CD8-positive, alpha-beta memory T cell (primary cell): ENCODE results near the gene MAGI2. TPM values are rescaled to one million over a fixed set of nuclear protein-coding genes. Genes with fewer than 3 reads are reported as not detected.

Source experiments
- CTCF ChIA-PET: fragments of 350-600 bp; sonication (Branson Sonifier 250); formaldehyde crosslinking; loops from one replicate; lab custom pipeline; 2021; ENCODE audit warnings: antibody characterized with exemption; lab: Charles Lee
- POLR2A ChIA-PET: fragments of 350-600 bp; sonication (Branson Sonifier 250); formaldehyde crosslinking; loops from one replicate; lab custom pipeline; 2021; ENCODE audit warnings: antibody characterized with exemption; lab: Charles Lee
- DNase-seq, 5 donors: peaks; one replicate each; pipeline versions ENCODE4 v3.0.0 to v3.0.0-alpha.2; 2020 to 2022; ENCODE audit warnings: mixed read lengths in 1 of 5
- H3K27ac ChIP-seq: one replicate; pipeline ENCODE4 v1.7.0; 2013; ENCODE audit warnings: low read depth, mild to moderate bottlenecking, low read length, moderate library complexity
- H3K27me3 ChIP-seq: 2 replicates; pipeline ENCODE4 v1.7.0; 2013; ENCODE audit warnings: low read length, mild to moderate bottlenecking; ENCODE audit not compliant: insufficient read depth, poor library complexity, severe bottlenecking
- H3K36me3 ChIP-seq: 2 replicates; pipeline ENCODE4 v1.7.0; 2013; ENCODE audit warnings: mild to moderate bottlenecking, low read length, moderate library complexity; ENCODE audit not compliant: insufficient read depth
- H3K4me1 ChIP-seq: 2 replicates; pipeline ENCODE4 v1.7.0; 2013; ENCODE audit warnings: mild to moderate bottlenecking, low read length, moderate library complexity; ENCODE audit not compliant: insufficient read depth
- H3K4me3 ChIP-seq: 2 replicates; pipeline ENCODE4 v1.7.0; 2013; ENCODE audit warnings: mild to moderate bottlenecking, low read length
- H3K9me3 ChIP-seq: 2 replicates; pipeline ENCODE4 v1.7.0; 2013; ENCODE audit warnings: mild to moderate bottlenecking, low read length
- H3K27ac Mint-ChIP-seq, 8 donors: one replicate each; pipeline ENCODE4 v1.8.0; 2020 to 2021; ENCODE audit warnings: mixed read lengths in 8 of 8, mild to moderate bottlenecking in 6 of 8, inconsistent platforms in 3 of 8, moderate library complexity in 3 of 8
- H3K27me3 Mint-ChIP-seq, 2 donors: one replicate each; pipeline ENCODE4 v1.8.0; 2020 to 2021; ENCODE audit warnings: mixed read lengths in 2 of 2, mild to moderate bottlenecking in 1 of 2, moderate library complexity in 1 of 2
- H3K36me3 Mint-ChIP-seq, 3 donors: one replicate each; pipeline ENCODE4 v1.8.0; 2020 to 2021; ENCODE audit warnings: mixed read lengths in 3 of 3, inconsistent platforms in 1 of 3, mild to moderate bottlenecking in 1 of 3
- H3K4me1 Mint-ChIP-seq, 3 donors: one replicate each; pipeline ENCODE4 v1.8.0; 2020 to 2021; ENCODE audit warnings: mixed read lengths in 3 of 3, inconsistent platforms in 1 of 3, mild to moderate bottlenecking in 1 of 3
- H3K4me3 Mint-ChIP-seq, 7 donors: one replicate each; pipeline ENCODE4 v1.8.0; 2020 to 2021; ENCODE audit warnings: mixed read lengths in 7 of 7, mild to moderate bottlenecking in 6 of 7, moderate library complexity in 4 of 7, inconsistent platforms in 2 of 7
- H3K9me3 Mint-ChIP-seq, 5 donors: one replicate each; pipeline ENCODE4 v1.8.0; 2020 to 2022; ENCODE audit warnings: mixed read lengths in 5 of 5, mild to moderate bottlenecking in 3 of 5, moderate library complexity in 2 of 5, inconsistent platforms in 1 of 5
- polyA plus RNA-seq: library from polyadenylated mRNA; unstranded; fragments of 300-500 nt; fragmentation: Illumina TruSeq; gene quantifications from one replicate; pipeline ENCODE4 v1.2.3, GENCODE V29; 2021
- total RNA-seq, 2 experiments: library from RNA; stranded (reverse); gene quantifications; one replicate each; pipeline ENCODE4 v1.2.3, GENCODE V29; 2021

Gene MAGI2
- total and polyA plus RNA-seq, 3 experiments from 2014 or later = 0.26 to 0.33 TPM; not detected in 1

DNA sequence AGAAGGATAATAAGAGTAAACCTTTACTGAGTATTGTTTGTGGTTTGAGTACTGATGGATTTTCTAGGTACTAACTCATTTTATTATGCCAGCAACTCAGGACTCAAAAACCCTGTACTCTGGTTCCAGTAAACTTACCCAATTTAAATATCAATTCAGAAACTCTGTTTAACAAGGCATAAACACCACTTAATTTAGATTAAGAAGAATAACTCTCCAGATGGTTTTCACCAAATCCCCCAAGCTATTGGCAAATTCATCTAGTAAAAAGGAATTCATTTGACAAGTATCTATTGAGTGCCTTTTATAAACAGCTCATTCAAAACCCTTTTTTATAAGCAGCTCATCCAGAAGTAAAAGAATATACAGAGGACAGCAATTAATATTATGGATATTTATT lies 1082.5 kb downstream of the MAGI2 start:
- CTCF ChIA-PET = no interaction called here
- H3K36me3 Mint-ChIP-seq = no peaks in the 10 kb centered on the region
- H3K9me3 Mint-ChIP-seq = peaks cover 0 to 1% (median 0%) of the 10 kb centered on the region in 5 donors
- Histone ChIP-seq H3K27me3 (no peaks in the 10 kb centered on the region), H3K27ac (no peak overlapping the region), H3K4me3 (no peak overlapping the region), H3K36me3 (no peaks in the 10 kb centered on the region), H3K9me3 (no peaks in the 10 kb centered on the region), H3K4me1 (no peaks in the 10 kb centered on the region)
- H3K4me3 Mint-ChIP-seq = no peak overlapping the region
- POLR2A ChIA-PET = no interaction called here
- H3K27ac Mint-ChIP-seq = no peak overlapping the region
- no peak for DNase-seq
- H3K4me1 Mint-ChIP-seq = no peaks in the 10 kb centered on the region
- no peaks in the 10 kb centered on the region for H3K27me3 Mint-ChIP-seq

DNA sequence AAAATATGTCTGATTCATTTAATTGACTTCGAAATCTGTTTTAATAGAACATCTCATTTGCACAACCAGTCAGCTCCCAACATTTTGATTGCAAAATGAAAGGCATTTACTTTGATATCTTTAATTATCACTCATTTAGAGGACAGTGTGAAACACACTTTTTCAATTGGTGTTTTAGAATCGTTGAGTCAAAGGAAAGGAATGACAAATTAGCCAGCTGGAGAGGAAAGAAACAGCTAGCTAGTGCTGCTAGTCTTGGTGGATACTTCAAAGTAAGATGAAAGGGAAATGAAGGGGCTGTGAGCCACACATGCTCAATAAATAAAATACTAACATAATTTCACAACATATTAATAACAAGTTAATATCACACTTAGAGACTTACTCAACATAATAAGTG lies 1084.7 kb downstream of the MAGI2 start:
- Mint-ChIP-seq H3K36me3 (no peaks in the 10 kb centered on the region), H3K27me3 (no peaks in the 10 kb centered on the region), H3K4me1 (no peaks in the 10 kb centered on the region), H3K9me3 (peaks cover 0 to 1% (median 0%) of the 10 kb centered on the region in 5 donors), H3K27ac (no peak overlapping the region), H3K4me3 (no peak overlapping the region)
- DNase-seq = no peak
- ChIA-PET POLR2A (no interaction called here), CTCF (no interaction called here)
- Histone ChIP-seq H3K9me3 (no peaks in the 10 kb centered on the region), H3K27me3 (no peaks in the 10 kb centered on the region), H3K27ac (no peak overlapping the region), H3K4me1 (no peaks in the 10 kb centered on the region), H3K36me3 (no peaks in the 10 kb centered on the region), H3K4me3 (no peak overlapping the region)

DNA sequence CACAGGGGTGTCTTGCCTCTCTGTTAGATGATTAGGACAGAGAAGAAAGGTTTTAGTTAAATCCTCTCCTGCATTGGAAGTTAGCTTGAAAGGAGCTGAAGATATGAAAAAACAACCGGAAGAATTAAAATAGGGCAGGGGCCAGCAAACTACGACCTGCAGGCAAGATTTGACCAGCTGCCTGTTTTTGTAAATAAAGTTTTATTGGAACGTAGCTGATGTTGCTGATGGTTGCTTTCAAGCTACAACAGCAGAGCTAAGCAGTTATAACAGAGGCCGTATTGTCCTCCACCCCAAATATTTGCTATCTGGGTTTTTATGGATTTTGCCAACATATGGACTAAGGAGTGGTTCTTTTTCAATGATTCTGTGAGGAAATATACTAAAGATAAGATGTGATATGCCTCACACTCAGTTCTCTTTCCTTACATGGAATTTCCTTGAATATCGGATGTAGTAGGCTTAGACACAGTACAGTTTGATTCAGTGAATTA lies 1086.1 kb downstream of the MAGI2 start:
- H3K4me1 Mint-ChIP-seq = no peaks in the 10 kb centered on the region
- Histone ChIP-seq H3K4me3 (no peak overlapping the region), H3K4me1 (no peaks in the 10 kb centered on the region), H3K9me3 (no peaks in the 10 kb centered on the region), H3K27me3 (no peaks in the 10 kb centered on the region), H3K27ac (no peak overlapping the region), H3K36me3 (no peaks in the 10 kb centered on the region)
- H3K4me3 Mint-ChIP-seq = no peak overlapping the region
- H3K36me3 Mint-ChIP-seq = no peaks in the 10 kb centered on the region
- no peak overlapping the region for H3K27ac Mint-ChIP-seq
- DNase-seq = no peak
- H3K9me3 Mint-ChIP-seq = peaks cover 0 to 1% (median 0%) of the 10 kb centered on the region in 5 donors
- no peaks in the 10 kb centered on the region for H3K27me3 Mint-ChIP-seq
- POLR2A ChIA-PET = no interaction called here
- CTCF ChIA-PET = interaction anchor here (1.3 kb wide), 1 partner anchor 13 kb away, joined by 3 read pairs; no protein-coding TSS in a partner anchor

DNA sequence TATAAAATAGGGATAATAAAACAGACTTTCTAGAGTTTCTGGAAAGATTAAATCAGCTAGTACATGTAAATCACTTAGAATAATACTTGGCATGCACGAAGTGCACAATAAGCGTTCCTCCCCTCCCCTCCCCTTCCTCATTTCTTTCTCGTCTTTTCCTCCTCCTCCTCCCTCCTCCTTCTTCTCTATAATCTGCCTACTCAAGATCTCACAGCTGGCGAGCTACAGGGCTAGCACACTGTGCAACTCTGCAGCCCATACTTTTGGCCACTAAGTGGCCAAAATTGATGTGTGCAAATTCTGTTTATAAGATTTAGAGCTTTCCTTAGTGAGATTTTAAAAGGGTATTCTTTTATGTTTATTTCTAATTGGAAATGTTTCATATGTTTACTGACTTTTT lies 1089.6 kb downstream of the MAGI2 start:
- no peaks in the 10 kb centered on the region for H3K9me3 ChIP-seq
- no peaks in the 10 kb centered on the region for H3K4me1 ChIP-seq
- no peak for DNase-seq
- no peak overlapping the region for H3K4me3 ChIP-seq
- Mint-ChIP-seq H3K4me1 (no peaks in the 10 kb centered on the region), H3K36me3 (no peaks in the 10 kb centered on the region), H3K27ac (no peak overlapping the region), H3K27me3 (no peaks in the 10 kb centered on the region), H3K9me3 (peaks cover 0 to 5% (median 2%) of the 10 kb centered on the region in 5 donors), H3K4me3 (no peak overlapping the region)
- ChIA-PET POLR2A (no interaction called here), CTCF (interaction anchor here (0.9 kb wide), 1 partner anchor 9 kb away, joined by 3 read pairs; no protein-coding TSS in a partner anchor)
- no peak overlapping the region for H3K27ac ChIP-seq
- no peaks in the 10 kb centered on the region for H3K36me3 ChIP-seq
- H3K27me3 ChIP-seq = no peaks in the 10 kb centered on the region

DNA sequence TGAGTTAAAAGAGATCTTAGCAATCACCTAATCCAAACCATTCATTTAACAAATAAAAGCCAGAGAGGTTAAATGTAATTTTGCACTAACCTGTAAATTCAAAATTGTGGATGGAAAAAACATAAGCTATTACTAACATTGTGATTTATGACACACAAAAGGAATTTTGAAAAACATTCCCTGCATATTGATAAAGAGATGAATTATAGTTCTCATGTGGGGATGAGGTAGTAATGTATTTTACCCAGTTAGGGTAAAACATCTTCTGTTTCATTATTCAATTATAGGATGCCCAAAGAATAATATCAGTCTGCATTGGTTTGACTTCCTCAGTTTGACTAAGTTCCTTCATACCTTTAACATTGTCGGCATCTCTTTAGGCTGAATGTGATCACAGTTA lies 1093.6 kb downstream of the MAGI2 start:
- Mint-ChIP-seq H3K36me3 (no peaks in the 10 kb centered on the region), H3K27ac (no peak overlapping the region), H3K4me1 (no peaks in the 10 kb centered on the region), H3K4me3 (no peak overlapping the region), H3K27me3 (no peaks in the 10 kb centered on the region), H3K9me3 (peaks cover 0 to 3% (median 2%) of the 10 kb centered on the region in 5 donors)
- DNase-seq = no peak
- H3K4me3 ChIP-seq = no peak overlapping the region
- no peak overlapping the region for H3K27ac ChIP-seq
- no peaks in the 10 kb centered on the region for H3K36me3 ChIP-seq
- ChIA-PET CTCF (no interaction called here), POLR2A (no interaction called here)
- H3K27me3 ChIP-seq = no peaks in the 10 kb centered on the region
- H3K9me3 ChIP-seq = no peaks in the 10 kb centered on the region
- H3K4me1 ChIP-seq = no peaks in the 10 kb centered on the region

- POLR2A ChIA-PET = no interaction called here
- Mint-ChIP-seq H3K4me1 (no peaks in the 10 kb centered on the region), H3K9me3 (peaks cover 0 to 7% (median 2%) of the 10 kb centered on the region in 5 donors), H3K4me3 (no peak overlapping the region), H3K27me3 (no peaks in the 10 kb centered on the region), H3K36me3 (no peaks in the 10 kb centered on the region), H3K27ac (no peak overlapping the region)
- H3K4me1 ChIP-seq = no peaks in the 10 kb centered on the region
- no peak overlapping the region for H3K4me3 ChIP-seq
- no peak for DNase-seq
- H3K36me3 ChIP-seq = no peaks in the 10 kb centered on the region
- H3K9me3 ChIP-seq = no peaks in the 10 kb centered on the region
- no peaks in the 10 kb centered on the region for H3K27me3 ChIP-seq
- CTCF ChIA-PET = no interaction called here
- no peak overlapping the region for H3K27ac ChIP-seq
Observed at GRCh38 chr7:78357709-78358108, 1095.8 kb downstream of the MAGI2 start.

DNA sequence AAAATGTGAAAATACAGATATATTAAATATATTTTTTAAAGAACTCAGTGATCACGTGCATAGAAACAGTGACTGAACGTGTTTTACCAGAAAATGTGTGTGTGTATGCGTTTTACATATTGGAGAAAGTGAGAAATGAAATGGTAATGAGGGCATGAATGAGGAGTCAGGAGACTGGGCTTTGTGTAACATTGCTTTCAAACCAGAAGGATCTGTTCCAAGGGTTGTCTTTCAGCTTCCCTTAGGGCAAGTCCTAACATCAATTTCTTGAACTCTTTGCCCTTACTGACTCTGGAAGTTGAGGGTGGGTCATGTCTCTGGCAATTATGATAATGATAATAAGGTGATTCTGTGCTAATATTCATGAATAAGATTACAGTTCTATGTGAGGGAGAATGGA lies 1097.6 kb downstream of the MAGI2 start:
- no peak for DNase-seq
- Histone ChIP-seq H3K36me3 (no peaks in the 10 kb centered on the region), H3K9me3 (no peaks in the 10 kb centered on the region), H3K4me1 (no peaks in the 10 kb centered on the region), H3K27ac (no peak overlapping the region), H3K4me3 (no peak overlapping the region), H3K27me3 (no peaks in the 10 kb centered on the region)
- H3K9me3 Mint-ChIP-seq = peaks cover 0 to 3% (median 0%) of the 10 kb centered on the region in 5 donors
- H3K4me1 Mint-ChIP-seq = no peaks in the 10 kb centered on the region
- no peaks in the 10 kb centered on the region for H3K36me3 Mint-ChIP-seq
- no peaks in the 10 kb centered on the region for H3K27me3 Mint-ChIP-seq
- POLR2A ChIA-PET = no interaction called here
- no peak overlapping the region for H3K27ac Mint-ChIP-seq
- H3K4me3 Mint-ChIP-seq = no peak overlapping the region
- CTCF ChIA-PET = no interaction called here

DNA sequence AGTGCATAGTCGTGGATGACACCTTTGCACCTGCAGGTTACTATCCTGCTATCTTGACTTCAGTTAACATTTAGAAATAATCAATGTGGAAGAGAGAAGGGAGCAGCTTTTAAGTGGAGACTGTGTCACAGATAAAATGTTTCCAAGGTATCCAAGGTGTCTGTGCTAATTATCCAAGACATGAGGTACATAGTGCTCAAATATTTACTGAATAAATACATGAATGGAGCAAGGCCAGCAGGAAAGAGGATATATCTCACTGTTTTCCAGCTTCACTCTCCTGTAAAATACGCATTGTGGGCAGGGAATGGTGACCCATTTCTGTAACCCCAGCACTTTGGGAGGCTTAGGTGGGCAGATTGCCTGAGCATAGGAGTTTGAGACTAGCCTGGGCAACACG lies 1102.5 kb downstream of the MAGI2 start:
- H3K36me3 Mint-ChIP-seq = no peaks in the 10 kb centered on the region
- no peaks in the 10 kb centered on the region for H3K36me3 ChIP-seq
- ChIA-PET CTCF (no interaction called here), POLR2A (no interaction called here)
- H3K9me3 ChIP-seq = no peaks in the 10 kb centered on the region
- no peak overlapping the region for H3K27ac Mint-ChIP-seq
- peaks cover 0 to 3% (median 0%) of the 10 kb centered on the region in 5 donors for H3K9me3 Mint-ChIP-seq
- no peak overlapping the region for H3K4me3 Mint-ChIP-seq
- H3K4me1 Mint-ChIP-seq = no peaks in the 10 kb centered on the region
- H3K27me3 Mint-ChIP-seq = no peaks in the 10 kb centered on the region
- no peaks in the 10 kb centered on the region for H3K4me1 ChIP-seq
- no peak for DNase-seq
- no peaks in the 10 kb centered on the region for H3K27me3 ChIP-seq
- H3K4me3 ChIP-seq = no peak overlapping the region
- H3K27ac ChIP-seq = no peak overlapping the region
